ENCODE data around the gene FER. TPM values are rescaled to one million over a fixed set of nuclear protein-coding genes. Genes with fewer than 3 reads are reported as not detected.

FER gene
- total and polyA plus RNA-seq, 7 donors = 1.2 to 36.7 (median 24.2) TPM

DNA sequence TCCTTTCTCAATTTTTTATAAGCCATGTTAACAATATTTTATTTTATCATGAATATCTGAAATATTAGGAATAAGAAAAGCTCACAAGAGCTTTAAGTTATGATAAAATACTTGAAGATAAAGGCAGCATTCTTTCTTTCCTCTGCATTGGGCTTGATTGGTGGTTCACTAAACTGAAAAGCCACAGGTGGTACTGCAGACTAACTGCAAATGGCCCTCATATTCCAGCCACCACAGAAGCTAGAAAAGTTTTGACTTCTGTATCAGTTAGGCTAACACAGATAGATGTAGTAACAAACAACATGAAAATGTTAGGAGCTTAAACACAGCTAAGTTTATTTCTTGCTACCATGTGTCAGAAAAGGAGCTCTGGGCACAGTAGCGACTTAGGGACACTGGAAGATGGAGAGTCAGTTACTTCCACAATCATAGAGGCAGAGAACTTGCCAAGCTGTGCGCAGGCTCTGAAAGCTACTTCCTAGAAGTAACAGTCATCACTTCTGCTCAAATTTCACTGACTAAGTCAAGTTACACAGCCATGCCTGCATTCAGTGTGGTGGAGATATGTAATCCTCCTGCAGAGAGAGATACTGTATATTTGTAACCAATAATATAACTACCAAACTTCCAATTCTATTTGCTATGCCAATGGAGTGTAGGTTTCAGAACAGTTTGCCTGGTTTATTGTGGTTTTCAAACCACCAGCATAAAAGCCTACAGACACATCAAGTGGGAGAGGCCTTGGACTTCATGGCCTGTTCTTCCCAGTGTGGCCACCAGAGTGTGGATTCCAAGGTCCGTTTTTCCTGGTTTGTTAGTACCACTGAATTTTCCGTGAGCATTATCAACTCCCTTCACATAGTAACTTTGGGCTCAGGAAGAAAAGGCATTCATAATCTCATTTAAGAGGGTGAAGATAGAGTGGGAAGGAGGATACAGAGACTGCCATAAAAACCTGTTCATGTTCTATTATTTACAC is 393.8 kb downstream of the FER start:
- WGBS, 2 donors = 83 to 86% methylated on average over 4 of the region's 4 CpGs
- intact Hi-C loops (cut with DNase I) = no loop called here
- TF ChIP-seq POLR2AphosphoS5 (IDR thresholded peaks at IDR 0.05) = no peak
- TF ChIP-seq EP300 (IDR thresholded peaks at IDR 0.05) = no peak
- no peak for TF ChIP-seq POLR2A (IDR thresholded peaks at IDR 0.05)
- TF ChIP-seq, protein P1, sequence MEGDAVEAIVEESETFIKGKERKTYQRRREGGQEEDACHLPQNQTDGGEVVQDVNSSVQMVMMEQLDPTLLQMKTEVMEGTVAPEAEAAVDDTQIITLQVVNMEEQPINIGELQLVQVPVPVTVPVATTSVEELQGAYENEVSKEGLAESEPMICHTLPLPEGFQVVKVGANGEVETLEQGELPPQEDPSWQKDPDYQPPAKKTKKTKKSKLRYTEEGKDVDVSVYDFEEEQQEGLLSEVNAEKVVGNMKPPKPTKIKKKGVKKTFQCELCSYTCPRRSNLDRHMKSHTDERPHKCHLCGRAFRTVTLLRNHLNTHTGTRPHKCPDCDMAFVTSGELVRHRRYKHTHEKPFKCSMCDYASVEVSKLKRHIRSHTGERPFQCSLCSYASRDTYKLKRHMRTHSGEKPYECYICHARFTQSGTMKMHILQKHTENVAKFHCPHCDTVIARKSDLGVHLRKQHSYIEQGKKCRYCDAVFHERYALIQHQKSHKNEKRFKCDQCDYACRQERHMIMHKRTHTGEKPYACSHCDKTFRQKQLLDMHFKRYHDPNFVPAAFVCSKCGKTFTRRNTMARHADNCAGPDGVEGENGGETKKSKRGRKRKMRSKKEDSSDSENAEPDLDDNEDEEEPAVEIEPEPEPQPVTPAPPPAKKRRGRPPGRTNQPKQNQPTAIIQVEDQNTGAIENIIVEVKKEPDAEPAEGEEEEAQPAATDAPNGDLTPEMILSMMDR (IDR thresholded peaks at IDR 0.05) = no peak
- Histone ChIP-seq H3K27ac (no peak overlapping the region), H3K27me3 (no peaks in the 10 kb centered on the region), H3K36me3 (no peaks in the 10 kb centered on the region), H3K4me3 (no peak overlapping the region), H3K9me3 (no peaks in the 10 kb centered on the region), H3K4me1 (peaks cover 0 to 20% (median 6%) of the 10 kb centered on the region in 4 donors)
- DNase-seq = no peak

DNA sequence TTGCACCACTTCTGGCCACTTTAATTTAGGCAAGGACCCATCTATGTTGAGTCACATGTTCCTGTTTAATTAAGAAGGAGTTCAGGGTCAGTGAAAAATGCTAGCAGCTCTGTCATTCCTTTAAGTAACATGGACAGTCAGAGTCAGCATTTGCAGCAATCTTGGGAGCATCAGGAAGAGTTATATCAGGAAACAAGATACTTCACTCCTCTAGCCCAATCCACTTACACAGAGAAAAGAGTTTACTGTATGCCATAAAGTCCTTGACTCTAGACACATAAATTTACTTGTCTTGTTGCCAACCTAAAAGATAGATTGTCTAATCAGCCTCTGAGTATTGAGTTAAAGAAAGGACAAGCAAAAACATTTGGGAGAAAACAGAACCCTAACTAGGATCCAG is 395.3 kb downstream of the FER start:
- no peak for DNase-seq
- Histone ChIP-seq H3K36me3 (no peaks in the 10 kb centered on the region), H3K27me3 (no peaks in the 10 kb centered on the region), H3K9me3 (no peaks in the 10 kb centered on the region), H3K4me1 (peaks cover 0 to 20% (median 6%) of the 10 kb centered on the region in 4 donors), H3K4me3 (no peak overlapping the region), H3K27ac (no peak overlapping the region)
- no peak for TF ChIP-seq EP300 (IDR thresholded peaks at IDR 0.05)
- TF ChIP-seq, protein P1 (IDR thresholded peaks at IDR 0.05) = no peak
- TF ChIP-seq POLR2A (IDR thresholded peaks at IDR 0.05) = no peak
- no peak for TF ChIP-seq POLR2AphosphoS5 (IDR thresholded peaks at IDR 0.05)
- intact Hi-C loops (cut with DNase I) = no loop called here

DNA sequence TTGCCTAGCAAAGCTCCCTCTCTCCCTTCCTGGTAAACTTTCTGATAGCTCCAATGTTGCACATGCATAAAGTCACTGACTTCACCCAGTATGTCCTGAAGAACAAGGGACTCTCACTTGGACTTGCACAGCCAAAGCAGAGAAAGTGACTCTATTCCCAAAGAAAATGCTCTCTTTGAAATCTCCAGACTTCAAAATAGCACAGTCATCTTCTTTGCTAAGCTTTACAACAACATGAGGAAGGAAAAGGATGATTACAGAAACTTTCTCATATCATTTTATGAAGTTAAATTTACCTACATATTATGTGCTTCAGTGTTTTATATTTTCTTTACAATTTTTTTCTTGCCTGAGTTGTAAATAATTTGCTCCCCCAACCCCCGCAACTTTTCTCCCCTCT is 397.4 kb downstream of the FER start:
- Histone ChIP-seq H3K36me3 (no peaks in the 10 kb centered on the region), H3K9me3 (no peaks in the 10 kb centered on the region), H3K27ac (no peak overlapping the region), H3K4me3 (no peak overlapping the region), H3K27me3 (no peaks in the 10 kb centered on the region), H3K4me1 (peaks cover 0 to 20% (median 6%) of the 10 kb centered on the region in 4 donors)
- 94 to 100% methylated on average over 1 of the region's 1 CpG for WGBS, 2 donors
- TF ChIP-seq POLR2A (IDR thresholded peaks at IDR 0.05) = no peak
- TF ChIP-seq, protein P1 (IDR thresholded peaks at IDR 0.05) = no peak
- no peak for DNase-seq
- intact Hi-C loops (cut with DNase I) = no loop called here

DNA sequence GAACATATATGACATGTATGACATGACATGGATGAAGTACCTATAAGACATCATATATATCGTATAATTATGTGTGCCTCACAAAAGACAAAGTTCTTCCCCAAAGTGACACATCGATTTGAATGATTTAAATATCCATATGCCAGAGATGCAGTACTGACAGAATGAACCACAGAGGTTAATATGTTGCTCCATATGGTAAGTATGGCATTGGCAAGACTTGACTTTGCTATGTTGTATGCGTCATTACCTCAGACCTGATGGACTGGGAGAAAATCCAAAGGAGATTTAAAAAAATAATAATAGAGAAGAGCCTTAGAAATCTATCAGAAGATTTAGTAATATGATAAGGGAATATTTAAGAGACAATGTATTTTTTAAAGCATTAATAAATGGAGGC is 398.9 kb downstream of the FER start:
- no peaks in the 10 kb centered on the region for H3K27me3 ChIP-seq
- H3K4me1 ChIP-seq = peaks cover 0 to 16% (median 6%) of the 10 kb centered on the region in 4 donors
- 95% methylated on average over 3 of the region's 3 CpGs for WGBS, 2 donors
- DNase-seq = no peak
- H3K36me3 ChIP-seq = no peaks in the 10 kb centered on the region
- no peak overlapping the region for H3K4me3 ChIP-seq
- no peak overlapping the region for H3K27ac ChIP-seq
- intact Hi-C loops (cut with DNase I) = no loop called here
- no peaks in the 10 kb centered on the region for H3K9me3 ChIP-seq
- TF ChIP-seq EP300 (IDR thresholded peaks at IDR 0.05) = no peak
- TF ChIP-seq POLR2AphosphoS5 (IDR thresholded peaks at IDR 0.05) = no peak
- TF ChIP-seq POLR2A (IDR thresholded peaks at IDR 0.05) = no peak
- TF ChIP-seq, protein P1 (IDR thresholded peaks at IDR 0.05) = no peak
